Keratinocyte (primary cell): ENCODE results near the gene SMCO2. TPM values are rescaled to one million over a fixed set of nuclear protein-coding genes. Genes with fewer than 3 reads are reported as not detected.
A peak's percentile ranks its signal among the peaks of the same experiment; 100 is the strongest.

Experiments used
- DNase-seq: peaks from one replicate; pipeline ENCODE4 v3.0.0-alpha.2; 2011; ENCODE audit warnings: low read depth, missing footprints, low spot score
- FAIRE-seq: peaks from 2 replicates; lab custom pipeline; 2011; peaks lifted over from hg19 to GRCh38; lab: Jason Lieb, UNC
- H2AFZ ChIP-seq: 2 replicates; pipeline ENCODE4 v1.6.0; 2012; ENCODE audit warnings: low read length, control low read depth, inconsistent platforms; ENCODE audit not compliant: control insufficient read depth
- H3K27ac ChIP-seq: 2 replicates; pipeline ENCODE4 v1.5.1; 2011; ENCODE audit warnings: low read length; ENCODE audit not compliant: control insufficient read depth, insufficient read depth
- H3K27me3 ChIP-seq: 3 replicates; pipeline ENCODE4 v1.6.0; 2011; ENCODE audit warnings: low read length; ENCODE audit not compliant: control insufficient read depth, insufficient read depth; ENCODE audit errors: extremely low read depth
- H3K36me3 ChIP-seq, 2 experiments: 2 replicates in 1 of 2; 3 replicates in 1 of 2; pipeline ENCODE4 v1.5.1; 2011; ENCODE audit warnings: low read length in 2 of 2, mild to moderate bottlenecking in 1 of 2; ENCODE audit not compliant: control insufficient read depth in 2 of 2, insufficient read depth in 2 of 2; ENCODE audit errors: extremely low read depth in 1 of 2
- H3K4me1 ChIP-seq: 3 replicates; pipeline ENCODE4 v1.5.1; 2011; ENCODE audit warnings: low read length; ENCODE audit not compliant: control insufficient read depth, insufficient read depth; ENCODE audit errors: extremely low read depth
- H3K4me2 ChIP-seq: 3 replicates; pipeline ENCODE4 v1.6.0; 2011; ENCODE audit warnings: low read depth, low read length; ENCODE audit not compliant: control insufficient read depth, insufficient read depth; ENCODE audit errors: extremely low read depth
- H3K4me3 ChIP-seq, 3 experiments: fragments of 200-600 bp in 1 of 3; sonication (generic) in 1 of 3; 2 replicates in 2 of 3; 3 replicates in 1 of 3; pipeline ENCODE4 v1.5.1; 2011 to 2016; ENCODE audit warnings: low read length in 3 of 3, mild to moderate bottlenecking in 3 of 3, control low read depth in 2 of 3, inconsistent platforms in 1 of 3, low read depth in 1 of 3, mixed read lengths in 1 of 3, mixed run types in 1 of 3, moderate library complexity in 1 of 3; ENCODE audit not compliant: control insufficient read depth in 2 of 3, insufficient read depth in 2 of 3; ENCODE audit errors: extremely low read depth in 1 of 3
- H3K79me2 ChIP-seq: 2 replicates; pipeline ENCODE4 v1.6.0; 2012; ENCODE audit warnings: low read length; ENCODE audit not compliant: control insufficient read depth, insufficient read depth
- H3K9ac ChIP-seq: 3 replicates; pipeline ENCODE4 v1.6.0; 2011; ENCODE audit warnings: low read length; ENCODE audit not compliant: control insufficient read depth, insufficient read depth; ENCODE audit errors: extremely low read depth
- H3K9me1 ChIP-seq: 3 replicates; pipeline ENCODE4 v1.6.0; 2011; ENCODE audit warnings: low read length; ENCODE audit not compliant: control insufficient read depth, insufficient read depth; ENCODE audit errors: extremely low read depth
- H3K9me3 ChIP-seq: 2 replicates; pipeline ENCODE4 v1.5.1; 2012; ENCODE audit warnings: low read depth, low read length; ENCODE audit not compliant: control insufficient read depth
- H4K20me1 ChIP-seq: 3 replicates; pipeline ENCODE4 v1.6.0; 2011; ENCODE audit warnings: low read length; ENCODE audit not compliant: control insufficient read depth, insufficient read depth; ENCODE audit errors: extremely low read depth
- EZH2 ChIP-seq: IDR thresholded peaks from one replicate; pipeline ENCODE4 v1.6.1; 2012; ENCODE audit warnings: inconsistent platforms, mild to moderate bottlenecking, low read length, moderate library complexity
- dilution Hi-C: fragments of 300-500 bp; cut with MboI; formaldehyde crosslinking; loops from one replicate; pipeline ENCODE4 v1.7.0; 2020; ENCODE audit warnings: low sequenced_read_pairs; ENCODE audit not compliant: extremely low pct_ligation_motif_present
- polyA plus RNA-seq, 5 experiments: library from polyadenylated mRNA; depleted of rRNA in 3 of 5; stranded (reverse) in 3 of 5; stranded (forward) in 1 of 5; unstranded in 1 of 5; fragments of >200 nt; gene quantifications; 1 replicate in 1 of 5; 2 replicates in 3 of 5; 3 replicates in 1 of 5; pipeline versions ENCODE4 v1.2.1 to v1.2.3, GENCODE V29; 2011 to 2012; ENCODE audit warnings: missing spikeins in 2 of 5, low read depth in 1 of 5, low replicate concordance in 1 of 5
- TF ChIP-seq, protein P1 (sequence below), 3 experiments: IDR thresholded peaks in 1 of 3; conservative IDR thresholded peaks in 1 of 3; optimal IDR thresholded peaks in 1 of 3; 2 replicates in 2 of 3; 3 replicates in 1 of 3; pipeline versions ENCODE3 to v1.5.1; 2011; ENCODE audit warnings: low read length in 3 of 3, mild to moderate bottlenecking in 3 of 3, moderate library complexity in 2 of 3, control low read depth in 1 of 3, inconsistent platforms in 1 of 3; ENCODE audit not compliant: insufficient read depth in 2 of 3; ENCODE audit errors: extremely low read depth in 1 of 3

The SMCO2 gene
- polyA plus RNA-seq, 1 donor (not counting 4 experiments of a cell fraction or from before 2014, with no cell fraction given): 0.49 TPM

DNA sequence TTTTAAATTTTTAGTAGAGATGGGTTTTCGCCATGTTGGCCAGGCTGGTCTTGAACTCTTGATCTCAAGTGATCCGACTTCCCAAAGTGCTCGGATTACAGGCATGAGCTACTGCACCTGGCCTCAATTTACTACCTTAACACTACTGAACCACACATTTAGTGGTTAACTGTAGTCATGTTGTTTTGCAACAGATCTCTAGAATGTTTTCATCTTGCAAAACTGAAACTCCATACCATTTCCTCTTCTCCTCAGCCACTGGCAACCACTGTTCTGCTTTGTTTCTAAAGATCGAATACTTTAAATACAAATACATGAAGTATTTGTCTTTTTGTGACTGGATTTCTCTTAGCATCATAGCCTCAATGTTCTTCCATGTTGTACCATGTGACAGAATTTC, 15.4 kb upstream of the SMCO2 start:
- no peak for FAIRE-seq
- Histone ChIP-seq H3K9ac (no peak overlapping the region), H2AFZ (no peak overlapping the region), H3K27me3 (no peaks in the 10 kb centered on the region), H3K9me1 (no peaks in the 10 kb centered on the region), H3K27ac (no peak overlapping the region), H3K36me3 (no peaks in the 10 kb centered on the region), H3K9me3 (no peaks in the 10 kb centered on the region), H3K79me2 (no peaks in the 10 kb centered on the region), H3K4me2 (no peak overlapping the region), H3K4me3 (no peak overlapping the region), H3K4me1 (no peaks in the 10 kb centered on the region), H4K20me1 (no peaks in the 10 kb centered on the region)
- dilution Hi-C loops: no loop called here
- no peak for DNase-seq
- no peak for TF ChIP-seq EZH2
- TF ChIP-seq, protein P1, sequence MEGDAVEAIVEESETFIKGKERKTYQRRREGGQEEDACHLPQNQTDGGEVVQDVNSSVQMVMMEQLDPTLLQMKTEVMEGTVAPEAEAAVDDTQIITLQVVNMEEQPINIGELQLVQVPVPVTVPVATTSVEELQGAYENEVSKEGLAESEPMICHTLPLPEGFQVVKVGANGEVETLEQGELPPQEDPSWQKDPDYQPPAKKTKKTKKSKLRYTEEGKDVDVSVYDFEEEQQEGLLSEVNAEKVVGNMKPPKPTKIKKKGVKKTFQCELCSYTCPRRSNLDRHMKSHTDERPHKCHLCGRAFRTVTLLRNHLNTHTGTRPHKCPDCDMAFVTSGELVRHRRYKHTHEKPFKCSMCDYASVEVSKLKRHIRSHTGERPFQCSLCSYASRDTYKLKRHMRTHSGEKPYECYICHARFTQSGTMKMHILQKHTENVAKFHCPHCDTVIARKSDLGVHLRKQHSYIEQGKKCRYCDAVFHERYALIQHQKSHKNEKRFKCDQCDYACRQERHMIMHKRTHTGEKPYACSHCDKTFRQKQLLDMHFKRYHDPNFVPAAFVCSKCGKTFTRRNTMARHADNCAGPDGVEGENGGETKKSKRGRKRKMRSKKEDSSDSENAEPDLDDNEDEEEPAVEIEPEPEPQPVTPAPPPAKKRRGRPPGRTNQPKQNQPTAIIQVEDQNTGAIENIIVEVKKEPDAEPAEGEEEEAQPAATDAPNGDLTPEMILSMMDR (optimal IDR thresholded peaks at IDR 0.05 in 1 of 3, IDR thresholded peaks at IDR 0.05 in 1 of 3, conservative IDR thresholded peaks at IDR 0.05 in 1 of 3; ENCODE audit: extremely low read depth in 1 of 3, insufficient read depth in 2 of 3, low read length in 3 of 3): no peak

DNA sequence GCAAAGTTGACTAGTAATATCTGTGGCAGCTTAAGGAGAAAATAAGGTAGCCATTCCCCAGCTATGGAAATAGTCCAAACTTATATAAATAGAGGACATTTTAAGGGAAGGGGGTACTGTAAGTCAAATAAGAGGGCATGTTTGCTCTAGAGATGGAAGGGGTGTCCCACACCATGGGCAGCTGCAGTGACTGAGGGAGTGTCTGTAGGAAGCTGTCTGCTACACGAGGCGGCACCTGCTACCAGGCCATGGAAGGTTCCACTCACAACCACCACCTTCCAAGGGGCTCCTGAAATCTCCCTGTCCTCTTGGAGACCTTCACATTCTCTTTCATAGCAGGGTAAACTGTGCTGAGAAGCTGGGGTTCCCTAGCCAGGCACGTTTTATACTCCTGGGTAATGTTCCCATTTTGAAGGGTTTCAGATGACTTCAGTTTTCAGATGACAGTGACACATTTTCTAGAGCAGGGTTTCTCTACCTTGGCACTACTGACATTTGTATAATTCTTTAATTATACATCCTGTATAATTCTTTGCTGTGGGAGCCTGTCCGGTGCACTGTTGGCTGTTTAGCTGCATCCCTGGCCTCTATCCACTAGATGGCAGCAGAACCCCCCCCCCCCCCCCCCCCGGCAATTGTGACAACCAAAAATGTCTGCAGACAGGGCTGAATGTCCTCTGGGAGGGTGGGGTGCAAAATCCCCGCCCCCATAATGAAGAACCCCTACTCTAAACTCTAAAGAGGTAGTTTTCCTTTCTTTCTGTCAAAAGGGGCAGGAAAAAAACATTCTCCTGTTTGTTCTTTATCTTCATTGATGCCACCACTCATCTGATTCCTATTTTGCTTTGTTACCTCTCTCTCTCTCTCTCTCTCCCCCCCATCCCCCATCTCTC, 11.6 kb upstream of the SMCO2 start:
- no peaks in the 10 kb centered on the region for H3K9me3 ChIP-seq
- dilution Hi-C loops: no loop called here
- H3K4me1 ChIP-seq: no peaks in the 10 kb centered on the region
- H2AFZ ChIP-seq: no peak overlapping the region
- DNase-seq: no peak
- H3K27me3 ChIP-seq: no peaks in the 10 kb centered on the region
- no peak for FAIRE-seq
- H3K79me2 ChIP-seq: no peaks in the 10 kb centered on the region
- H3K9ac ChIP-seq: no peak overlapping the region
- no peaks in the 10 kb centered on the region for H3K9me1 ChIP-seq
- H4K20me1 ChIP-seq: no peaks in the 10 kb centered on the region
- H3K4me3 ChIP-seq: no peak overlapping the region
- no peak for TF ChIP-seq EZH2
- TF ChIP-seq, protein P1 (optimal IDR thresholded peaks at IDR 0.05 in 1 of 3, IDR thresholded peaks at IDR 0.05 in 1 of 3, conservative IDR thresholded peaks at IDR 0.05 in 1 of 3; ENCODE audit: extremely low read depth in 1 of 3, insufficient read depth in 2 of 3, low read length in 3 of 3): peak; percentile 8 to 60 (median 47)
- H3K36me3 ChIP-seq: no peaks in the 10 kb centered on the region
- no peak overlapping the region for H3K27ac ChIP-seq
- H3K4me2 ChIP-seq: no peak overlapping the region
